ENCODE measurements around the gene ST3GAL4.
"Not testable (repeated sequence)": the region's sequence is repeated elsewhere in the genome, so short reads cannot be mapped to it uniquely, and the experiment has no call there.

The ST3GAL4 gene

DNA sequence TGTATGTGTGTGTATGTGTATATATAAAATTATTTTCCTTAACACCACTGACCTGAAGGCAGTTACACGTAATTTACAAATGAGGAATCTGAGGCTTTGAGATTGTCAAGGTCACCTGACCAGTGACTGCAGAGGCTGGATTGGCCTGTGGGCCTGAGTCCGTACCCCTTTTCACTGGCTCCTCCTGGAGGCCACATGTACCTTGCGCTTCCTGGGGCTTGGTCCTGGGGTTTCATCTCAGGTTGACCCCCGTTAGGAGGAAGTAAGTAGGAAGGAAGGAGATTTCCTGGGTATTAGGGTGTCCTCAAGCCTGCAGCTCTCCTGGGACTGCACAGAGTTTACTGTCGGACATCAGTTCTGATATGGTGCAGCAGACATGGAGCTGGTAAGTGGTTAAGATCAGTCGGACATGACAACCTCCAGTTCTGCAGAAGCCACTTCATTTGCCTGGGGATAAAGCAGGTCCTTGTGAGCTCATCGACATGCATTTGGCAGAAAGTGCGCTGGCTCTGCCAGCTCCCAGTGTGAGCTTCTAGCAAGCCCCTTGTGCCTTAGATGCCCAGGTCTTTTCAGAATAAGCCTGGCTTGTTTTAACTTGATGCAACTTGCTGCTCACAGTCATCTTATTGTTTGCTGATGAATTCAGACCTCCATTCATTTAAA, 36.6 kb downstream of the ST3GAL4 start:
- Histone ChIP-seq H3K4me2 (peak overlapping the region; percentile 63 to 92 (median 85)), H3K9ac (peak overlapping the region in 8 of 11 experiments; percentile 3 to 57 (median 18); a peak in 9 of 22 replicates), H3K27ac (peak overlapping the region in 7 of 11 experiments; percentile 18 to 52 (median 42); a peak in 11 of 22 replicates), H3K9me3 (replicated peaks in 1 of 11) (no peaks in the 10 kb centered on the region), H3K36me3 (no peaks in the 10 kb centered on the region), H3K4me1 (peaks cover 28 to 55% (median 46%) of the 10 kb centered on the region in 10 experiments), H3K4me3 (peak overlapping the region in 2 of 10 experiments; percentile 3 to 22; a peak in 1 of 20 replicates), H3K27me3 (no peaks in the 10 kb centered on the region), H4K20me1 (peaks cover 0 to 23% (median 6%) of the 10 kb centered on the region in 11 experiments; a peak in 7 of 22 replicates)
- TF ChIP-seq Cebpa-rat (IDR thresholded peaks at IDR 0.05): no peak

DNA sequence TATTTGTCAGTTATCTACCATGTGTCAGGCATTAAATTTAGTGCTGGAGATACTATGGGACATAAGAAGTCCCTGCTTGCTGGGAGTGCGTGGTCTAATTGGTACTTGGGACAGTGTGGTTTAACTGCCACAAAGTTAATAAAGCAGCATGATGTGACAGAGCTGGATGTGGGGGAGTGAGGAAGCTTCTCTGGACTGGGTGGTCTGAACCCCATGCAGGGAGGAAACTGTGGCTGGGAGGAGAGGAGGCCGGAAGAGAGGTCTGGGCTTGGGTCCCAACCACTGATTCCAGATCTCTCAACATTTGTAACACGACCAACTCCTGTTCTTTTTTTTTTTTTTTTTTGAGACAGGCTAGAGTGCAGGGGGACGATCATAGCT, 37.1 kb downstream of the ST3GAL4 start:
- Histone ChIP-seq H3K4me3 (peak overlapping the region in 2 of 10 experiments; percentile 3 to 22; a peak in 1 of 20 replicates), H3K27ac (peak overlapping the region in 8 of 11 experiments; percentile 18 to 52 (median 40); a peak in 15 of 22 replicates), H4K20me1 (peaks cover 0 to 23% (median 6%) of the 10 kb centered on the region in 11 experiments; a peak in 6 of 22 replicates), H3K36me3 (no peaks in the 10 kb centered on the region), H3K9ac (peak overlapping the region in 8 of 11 experiments; percentile 3 to 57 (median 18); a peak in 9 of 22 replicates), H3K27me3 (no peaks in the 10 kb centered on the region), H3K4me1 (peaks cover 23 to 50% (median 41%) of the 10 kb centered on the region in 10 experiments), H3K4me2 (peak overlapping the region; percentile 63 to 92 (median 85)), H3K9me3 (replicated peaks in 1 of 11) (no peaks in the 10 kb centered on the region)
- TF ChIP-seq Cebpa-rat (IDR thresholded peaks at IDR 0.05): no peak

DNA sequence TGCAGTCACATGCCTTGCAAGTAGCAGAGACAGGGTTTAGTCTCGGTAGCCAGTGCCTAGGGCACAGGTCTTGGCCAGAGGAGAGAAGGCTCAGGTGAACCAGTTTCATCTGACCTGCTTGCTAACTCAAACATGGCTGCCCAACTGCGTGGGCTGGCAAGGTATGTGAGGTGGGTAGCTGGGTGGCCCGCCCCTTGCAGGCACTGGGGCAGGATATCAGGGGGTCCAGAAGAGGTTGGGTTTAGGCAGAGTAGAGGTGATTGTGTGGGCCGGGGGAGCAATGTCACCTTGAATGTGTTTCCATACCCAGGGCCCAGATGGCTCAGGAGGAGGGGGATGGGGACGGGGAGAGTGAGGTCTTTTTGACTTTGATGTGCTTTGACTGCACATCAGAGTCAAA, 37.7 kb downstream of the ST3GAL4 start:
- Histone ChIP-seq H3K36me3 (0 out of 22 replicates have a peak, but pooled peaks cover 0 to 2% (median 0%) of the 10 kb centered on the region in 11 experiments), H3K4me2 (peak overlapping the region; percentile 63 to 92 (median 85)), H3K4me1 (peaks cover 23 to 45% (median 36%) of the 10 kb centered on the region in 10 experiments), H3K27me3 (no peaks in the 10 kb centered on the region), H3K9me3 (replicated peaks in 1 of 11) (no peaks in the 10 kb centered on the region), H3K27ac (peak overlapping the region in 8 of 11 experiments; percentile 14 to 52 (median 40); a peak in 13 of 22 replicates), H3K4me3 (peak overlapping the region in 2 of 10 experiments; percentile 3 to 22; a peak in 1 of 20 replicates), H4K20me1 (peaks cover 0 to 23% (median 6%) of the 10 kb centered on the region in 11 experiments; a peak in 6 of 22 replicates), H3K9ac (peak overlapping the region in 8 of 11 experiments; percentile 3 to 57 (median 18); a peak in 7 of 22 replicates)
- TF ChIP-seq Cebpa-rat (IDR thresholded peaks at IDR 0.05): no peak

DNA sequence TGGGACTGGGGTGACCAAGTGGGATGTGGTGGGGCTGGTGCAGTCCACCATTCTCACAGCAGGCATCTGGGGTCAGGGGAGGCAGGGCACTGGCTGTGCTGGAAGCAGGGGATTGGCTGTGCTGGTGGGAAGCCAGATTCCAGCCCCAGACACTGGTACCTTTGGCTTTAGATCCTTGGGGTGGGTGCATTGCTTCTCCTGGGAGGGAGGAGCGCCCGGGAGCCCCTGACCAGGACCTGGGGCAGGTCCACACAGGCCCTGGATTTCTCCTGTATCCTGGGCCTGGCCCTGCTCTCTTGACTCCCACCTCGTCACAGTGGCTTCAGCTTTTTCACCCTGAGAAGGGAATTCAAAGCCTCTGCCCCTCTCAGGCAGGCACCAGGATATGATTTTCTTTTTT, 38.5 kb downstream of the ST3GAL4 start:
- H3K27ac ChIP-seq: no peak overlapping the region
- peak overlapping the region in 4 of 11 experiments; percentile 24 to 92 (median 84); a peak in 7 of 22 replicates for H3K4me2 ChIP-seq
- no peaks in the 10 kb centered on the region for H3K9me3 ChIP-seq (replicated peaks in 1 of 11)
- peaks cover 23 to 38% (median 33%) of the 10 kb centered on the region in 10 experiments for H3K4me1 ChIP-seq
- no peaks in the 10 kb centered on the region for H3K27me3 ChIP-seq
- no peak for TF ChIP-seq Cebpa-rat (IDR thresholded peaks at IDR 0.05)
- no peak overlapping the region for H3K9ac ChIP-seq
- H3K36me3 ChIP-seq: peaks cover 0 to 9% (median 0%) of the 10 kb centered on the region in 11 experiments; a peak in 1 of 22 replicates
- H3K4me3 ChIP-seq: no peak overlapping the region
- H4K20me1 ChIP-seq: peaks cover 0 to 23% (median 6%) of the 10 kb centered on the region in 11 experiments; a peak in 6 of 22 replicates

DNA sequence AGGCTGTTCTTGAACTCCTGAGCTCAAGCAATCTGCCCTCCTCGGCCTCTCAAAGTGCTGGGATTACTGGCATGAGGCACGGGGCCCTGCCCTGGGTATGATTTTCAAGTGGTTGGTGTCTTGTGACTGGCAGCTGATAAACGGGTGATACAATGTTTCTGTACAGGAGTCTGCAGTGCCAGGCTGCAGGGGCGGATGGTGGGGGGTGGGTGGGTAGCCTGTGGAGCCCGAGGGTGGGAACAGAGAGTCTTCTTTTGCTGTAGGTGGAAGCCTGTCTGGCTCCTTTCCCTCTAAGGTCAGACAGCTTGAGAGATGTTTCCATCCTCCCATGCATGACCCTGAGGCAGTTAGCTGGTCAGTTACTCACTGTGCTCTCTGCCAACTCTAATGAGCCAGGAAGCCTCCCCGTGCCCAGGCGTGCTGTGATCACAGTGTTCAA, 39.2 kb downstream of the ST3GAL4 start:
- peaks cover 23 to 38% (median 33%) of the 10 kb centered on the region in 10 experiments for H3K4me1 ChIP-seq
- not testable (repeated sequence) for H3K9me3 ChIP-seq (replicated peaks in 1 of 11); H3K27ac ChIP-seq; H3K4me3 ChIP-seq; H3K9ac ChIP-seq; H3K4me2 ChIP-seq; H3K36me3 ChIP-seq; H3K27me3 ChIP-seq
- H4K20me1 ChIP-seq: peaks cover 0 to 23% (median 6%) of the 10 kb centered on the region in 11 experiments; a peak in 6 of 22 replicates

DNA sequence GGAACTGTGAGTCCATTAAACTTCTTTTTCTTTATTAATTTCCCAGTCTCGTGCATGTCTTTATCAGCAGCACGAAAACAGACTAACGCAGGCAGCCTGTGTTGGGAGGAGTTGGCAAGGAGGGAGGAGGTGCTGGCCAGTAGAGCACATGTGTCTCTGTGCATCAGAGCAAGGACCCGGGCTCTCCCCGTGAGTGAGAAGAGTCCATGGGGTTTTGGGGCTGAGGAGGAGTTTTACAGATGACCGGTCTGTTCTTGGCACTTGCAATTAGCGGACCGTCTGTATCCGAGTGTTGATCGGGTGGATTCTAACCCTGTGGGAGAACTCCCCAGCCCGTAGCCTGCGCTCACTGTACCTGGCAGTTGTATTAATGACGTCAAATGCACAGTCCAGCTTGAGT, 40.3 kb downstream of the ST3GAL4 start:
- H3K27ac ChIP-seq, H3K4me3 ChIP-seq, H3K9ac ChIP-seq, H3K4me2 ChIP-seq, H3K36me3 ChIP-seq, H3K27me3 ChIP-seq: not testable (repeated sequence)
- Histone ChIP-seq H3K4me1 (peaks cover 23 to 37% (median 33%) of the 10 kb centered on the region in 10 experiments), H3K9me3 (replicated peaks in 1 of 11) (peaks cover 0 to 13% (median 3%) of the 10 kb centered on the region in 11 experiments; a peak in 6 of 22 replicates), H4K20me1 (peaks cover 0 to 22% (median 6%) of the 10 kb centered on the region in 11 experiments; a peak in 6 of 22 replicates)

DNA sequence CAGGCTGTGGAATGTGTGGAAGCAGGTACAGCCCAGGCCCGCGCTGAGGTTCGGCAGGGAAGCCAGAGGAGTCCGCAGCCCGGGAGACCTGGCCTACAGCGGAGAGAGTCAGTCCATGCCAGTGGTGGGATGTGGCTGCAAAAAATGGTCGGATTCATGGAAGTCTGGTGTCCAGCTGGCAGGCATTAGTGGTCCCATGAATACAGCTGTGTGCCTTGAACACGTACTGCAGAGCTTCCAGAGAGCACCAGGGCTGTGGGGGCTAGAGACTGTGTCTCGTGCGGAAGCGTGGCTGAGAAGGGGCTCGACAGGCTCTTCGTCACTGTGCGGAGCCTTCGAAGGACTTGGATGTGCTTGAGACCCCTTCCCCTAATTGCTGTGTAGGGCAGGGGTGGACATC, 40.8 kb downstream of the ST3GAL4 start:
- not testable (repeated sequence) for H3K4me2 ChIP-seq

DNA sequence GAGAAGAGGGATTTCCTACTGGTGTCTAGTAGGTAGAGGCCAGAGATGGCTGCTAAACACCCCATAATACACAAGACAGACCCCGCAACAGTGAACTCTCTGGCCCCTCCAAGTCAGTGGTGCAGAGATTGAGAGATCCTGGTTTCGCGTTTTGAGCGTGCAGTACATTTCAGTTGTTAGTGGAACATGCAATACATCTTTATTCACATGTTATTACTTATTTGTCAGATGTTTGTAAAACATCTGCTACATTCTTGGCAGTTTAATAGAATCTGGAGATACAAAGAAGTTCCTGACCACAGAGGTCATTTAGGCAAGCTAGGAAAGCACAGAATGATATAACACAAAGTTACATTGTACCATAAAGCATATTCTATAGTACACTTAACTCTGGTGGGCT, 41.5 kb downstream of the ST3GAL4 start:
- Histone ChIP-seq H3K4me3 (no peak overlapping the region), H4K20me1 (peaks cover 0 to 11% (median 3%) of the 10 kb centered on the region in 11 experiments; a peak in 5 of 22 replicates), H3K9me3 (replicated peaks in 1 of 11) (peaks cover 0 to 13% (median 3%) of the 10 kb centered on the region in 11 experiments; a peak in 6 of 22 replicates), H3K4me1 (peaks cover 16 to 32% (median 28%) of the 10 kb centered on the region in 10 experiments), H3K4me2 (no peak overlapping the region), H3K36me3 (peaks cover 0 to 9% (median 0%) of the 10 kb centered on the region in 11 experiments; a peak in 1 of 22 replicates), H3K27ac (no peak overlapping the region), H3K27me3 (no peaks in the 10 kb centered on the region), H3K9ac (no peak overlapping the region)
- TF ChIP-seq Cebpa-rat (IDR thresholded peaks at IDR 0.05): no peak

More for the DNA sequence above, 40.8 kb downstream of the ST3GAL4 start:
- H3K4me3 ChIP-seq, H3K27me3 ChIP-seq, H3K27ac ChIP-seq, H3K9ac ChIP-seq, H3K36me3 ChIP-seq: not testable (repeated sequence)
- peaks cover 0 to 13% (median 3%) of the 10 kb centered on the region in 11 experiments; a peak in 6 of 22 replicates for H3K9me3 ChIP-seq (replicated peaks in 1 of 11)
- H3K4me1 ChIP-seq: peaks cover 23 to 33% (median 30%) of the 10 kb centered on the region in 10 experiments
- H4K20me1 ChIP-seq: peaks cover 0 to 17% (median 6%) of the 10 kb centered on the region in 11 experiments; a peak in 6 of 22 replicates

DNA sequence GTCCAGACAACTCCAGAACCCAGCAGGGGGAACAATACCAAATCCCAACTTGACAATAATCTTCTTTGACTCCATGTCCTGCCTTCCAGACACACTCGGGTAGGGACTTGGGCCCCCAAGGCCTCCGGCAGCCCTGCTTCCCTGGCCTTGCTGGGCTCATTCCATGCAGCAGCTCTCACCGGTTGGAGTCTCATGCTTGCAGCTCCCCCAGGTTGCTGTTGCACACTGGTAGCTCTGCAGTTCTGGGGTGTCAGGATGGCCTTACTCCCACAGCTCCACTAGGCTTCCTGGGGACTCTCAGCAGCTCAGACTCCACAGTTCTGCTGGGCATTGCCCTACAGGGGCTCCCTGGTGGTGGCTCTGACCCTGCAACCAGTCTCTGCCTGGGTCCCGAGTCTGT, 42.8 kb downstream of the ST3GAL4 start:
- no peak overlapping the region for H3K4me3 ChIP-seq
- H3K27me3 ChIP-seq: no peaks in the 10 kb centered on the region
- H3K4me1 ChIP-seq: peaks cover 3 to 27% (median 20%) of the 10 kb centered on the region in 10 experiments
- no peak for TF ChIP-seq Cebpa-rat (IDR thresholded peaks at IDR 0.05)
- H4K20me1 ChIP-seq: peaks cover 0 to 8% (median 0%) of the 10 kb centered on the region in 11 experiments; a peak in 1 of 22 replicates
- H3K9ac ChIP-seq: no peak overlapping the region
- H3K27ac ChIP-seq: no peak overlapping the region
- H3K4me2 ChIP-seq: no peak overlapping the region
- peaks cover 0 to 13% (median 3%) of the 10 kb centered on the region in 11 experiments; a peak in 6 of 22 replicates for H3K9me3 ChIP-seq (replicated peaks in 1 of 11)
- peaks cover 0 to 9% (median 0%) of the 10 kb centered on the region in 11 experiments; a peak in 2 of 22 replicates for H3K36me3 ChIP-seq
